ENCODE data around the gene LARP4.

GRCh38 chr12:50401500-50402081 is 906 bp downstream of the LARP4 start:
- no peak for TF ChIP-seq POLR2AphosphoS5 (IDR thresholded peaks at IDR 0.05; ENCODE audit: low read depth, low read length)
- TF ChIP-seq, protein P1, sequence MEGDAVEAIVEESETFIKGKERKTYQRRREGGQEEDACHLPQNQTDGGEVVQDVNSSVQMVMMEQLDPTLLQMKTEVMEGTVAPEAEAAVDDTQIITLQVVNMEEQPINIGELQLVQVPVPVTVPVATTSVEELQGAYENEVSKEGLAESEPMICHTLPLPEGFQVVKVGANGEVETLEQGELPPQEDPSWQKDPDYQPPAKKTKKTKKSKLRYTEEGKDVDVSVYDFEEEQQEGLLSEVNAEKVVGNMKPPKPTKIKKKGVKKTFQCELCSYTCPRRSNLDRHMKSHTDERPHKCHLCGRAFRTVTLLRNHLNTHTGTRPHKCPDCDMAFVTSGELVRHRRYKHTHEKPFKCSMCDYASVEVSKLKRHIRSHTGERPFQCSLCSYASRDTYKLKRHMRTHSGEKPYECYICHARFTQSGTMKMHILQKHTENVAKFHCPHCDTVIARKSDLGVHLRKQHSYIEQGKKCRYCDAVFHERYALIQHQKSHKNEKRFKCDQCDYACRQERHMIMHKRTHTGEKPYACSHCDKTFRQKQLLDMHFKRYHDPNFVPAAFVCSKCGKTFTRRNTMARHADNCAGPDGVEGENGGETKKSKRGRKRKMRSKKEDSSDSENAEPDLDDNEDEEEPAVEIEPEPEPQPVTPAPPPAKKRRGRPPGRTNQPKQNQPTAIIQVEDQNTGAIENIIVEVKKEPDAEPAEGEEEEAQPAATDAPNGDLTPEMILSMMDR (IDR thresholded peaks at IDR 0.05): no peak
